Activated CD8-positive, alpha-beta memory T cell treated with anti-CD3 and anti-CD28 coated beads for 24 hours (primary cell): ENCODE data around the gene NEK8.

Source experiments
- DNase-seq: peaks from one replicate; pipeline ENCODE4 v3.0.0-alpha.2; 2020

NEK8 gene

GRCh38 chr17:28745786-28746411 is 17.3 kb downstream of the NEK8 start:
- no peak for DNase-seq

GRCh38 chr17:28746611-28747050 is 18.0 kb downstream of the NEK8 start:
- DNase-seq = no peak

- DNase-seq = no peak
Measured at GRCh38 chr17:28747051-28747691, 18.6 kb downstream of the NEK8 start.

GRCh38 chr17:28747801-28748750 is 19.5 kb downstream of the NEK8 start:
- DNase-seq = no peak

GRCh38 chr17:28748852-28749515 is 20.4 kb downstream of the NEK8 start:
- DNase-seq = no peak

- DNase-seq = no peak
Measured at GRCh38 chr17:28749516-28750177, 21.1 kb downstream of the NEK8 start.

- DNase-seq = peak; percentile 93
Measured at GRCh38 chr17:28750178-28751047, 21.8 kb downstream of the NEK8 start.

- no peak for DNase-seq
Measured at GRCh38 chr17:28751600-28752366, 23.2 kb downstream of the NEK8 start.

- DNase-seq = no peak
Measured at GRCh38 chr17:28755486-28755885, 26.9 kb downstream of the NEK8 start.

GRCh38 chr17:28756049-28756804 is 27.6 kb downstream of the NEK8 start:
- no peak for DNase-seq

GRCh38 chr17:28758411-28759121 is 30.0 kb downstream of the NEK8 start:
- DNase-seq = no peak

- no peak for DNase-seq
Measured at GRCh38 chr17:28759256-28759865, 30.8 kb downstream of the NEK8 start.

- DNase-seq = no peak
Measured at GRCh38 chr17:28760601-28761562, 32.3 kb downstream of the NEK8 start.

GRCh38 chr17:28763137-28763799 is 34.7 kb downstream of the NEK8 start:
- DNase-seq = no peak

GRCh38 chr17:28763804-28764266 is 35.2 kb downstream of the NEK8 start:
- peak; percentile 89 for DNase-seq

GRCh38 chr17:28765038-28765437 is 36.5 kb downstream of the NEK8 start:
- no peak for DNase-seq

- DNase-seq = no peak
Measured at GRCh38 chr17:28773736-28774135, 45.1 kb downstream of the NEK8 start.
